ENCODE measurements around the gene FAM186B.
"Not testable (repeated sequence)": the region's sequence is repeated elsewhere in the genome, so short reads cannot be mapped to it uniquely, and the experiment has no call there.

Gene FAM186B

DNA sequence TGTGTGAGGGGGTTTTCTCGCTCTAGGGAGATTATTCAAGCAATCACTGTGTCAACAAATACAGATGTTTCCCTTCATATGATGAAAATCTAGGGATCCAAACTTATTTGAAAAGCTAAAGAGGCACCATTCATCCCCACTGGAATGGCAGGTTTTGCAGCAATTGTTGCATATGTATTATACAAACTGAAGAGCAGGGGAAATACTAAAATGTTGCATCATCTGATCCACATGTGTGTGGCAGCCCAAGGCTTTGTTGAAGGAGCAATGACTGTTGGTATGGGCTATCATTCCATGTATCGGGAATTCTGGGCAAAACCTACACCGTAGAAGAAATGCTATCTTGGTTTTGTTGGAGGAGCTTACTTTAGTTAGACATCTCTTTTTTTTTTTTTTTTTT lies 13.8 kb upstream of the FAM186B start:
- no peak overlapping the region for H3K27ac Mint-ChIP-seq
- peaks cover 10% of the 10 kb centered on the region for H3K27me3 Mint-ChIP-seq (ENCODE audit: low read depth, poor library complexity)
- no peak for DNase-seq
- H3K36me3 Mint-ChIP-seq (ENCODE audit: low read depth), result peaks cover 8% of the 10 kb centered on the region
- H3K4me1 Mint-ChIP-seq, result peaks cover 35% of the 10 kb centered on the region
- TF ChIP-seq, protein P1, sequence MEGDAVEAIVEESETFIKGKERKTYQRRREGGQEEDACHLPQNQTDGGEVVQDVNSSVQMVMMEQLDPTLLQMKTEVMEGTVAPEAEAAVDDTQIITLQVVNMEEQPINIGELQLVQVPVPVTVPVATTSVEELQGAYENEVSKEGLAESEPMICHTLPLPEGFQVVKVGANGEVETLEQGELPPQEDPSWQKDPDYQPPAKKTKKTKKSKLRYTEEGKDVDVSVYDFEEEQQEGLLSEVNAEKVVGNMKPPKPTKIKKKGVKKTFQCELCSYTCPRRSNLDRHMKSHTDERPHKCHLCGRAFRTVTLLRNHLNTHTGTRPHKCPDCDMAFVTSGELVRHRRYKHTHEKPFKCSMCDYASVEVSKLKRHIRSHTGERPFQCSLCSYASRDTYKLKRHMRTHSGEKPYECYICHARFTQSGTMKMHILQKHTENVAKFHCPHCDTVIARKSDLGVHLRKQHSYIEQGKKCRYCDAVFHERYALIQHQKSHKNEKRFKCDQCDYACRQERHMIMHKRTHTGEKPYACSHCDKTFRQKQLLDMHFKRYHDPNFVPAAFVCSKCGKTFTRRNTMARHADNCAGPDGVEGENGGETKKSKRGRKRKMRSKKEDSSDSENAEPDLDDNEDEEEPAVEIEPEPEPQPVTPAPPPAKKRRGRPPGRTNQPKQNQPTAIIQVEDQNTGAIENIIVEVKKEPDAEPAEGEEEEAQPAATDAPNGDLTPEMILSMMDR (IDR thresholded peaks at IDR 0.05), result no peak
- no peak overlapping the region for H3K4me3 Mint-ChIP-seq
- peaks cover 20% of the 10 kb centered on the region for H3K9me3 Mint-ChIP-seq

DNA sequence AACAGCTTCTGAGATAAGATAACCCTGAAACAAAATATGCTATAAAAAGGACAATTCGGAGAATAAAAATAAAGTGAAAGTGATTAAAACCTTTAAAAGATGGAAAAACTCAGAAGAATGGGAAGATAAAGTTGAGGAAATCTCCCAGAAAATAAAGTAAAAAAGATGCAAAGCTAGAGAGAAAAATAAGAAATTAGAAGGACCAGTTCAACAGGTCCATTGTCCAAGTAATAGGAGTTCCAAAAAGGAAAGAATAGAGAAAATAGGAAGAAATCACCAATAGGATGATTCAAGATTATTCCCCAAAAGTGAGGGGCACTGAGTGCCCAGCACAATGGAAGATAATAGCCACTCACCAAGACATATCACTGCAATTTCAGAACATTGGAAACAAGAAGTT lies 13.1 kb upstream of the FAM186B start:
- Mint-ChIP-seq H3K27ac (no peak overlapping the region), H3K4me1 (peaks cover 30% of the 10 kb centered on the region), H3K36me3 (ENCODE audit: low read depth) (peaks cover 11% of the 10 kb centered on the region), H3K9me3 (peaks cover 23% of the 10 kb centered on the region), H3K4me3 (no peak overlapping the region), H3K27me3 (ENCODE audit: low read depth, poor library complexity) (peaks cover 10% of the 10 kb centered on the region)
- TF ChIP-seq, protein P1 (IDR thresholded peaks at IDR 0.05), result no peak
- no peak for DNase-seq

DNA sequence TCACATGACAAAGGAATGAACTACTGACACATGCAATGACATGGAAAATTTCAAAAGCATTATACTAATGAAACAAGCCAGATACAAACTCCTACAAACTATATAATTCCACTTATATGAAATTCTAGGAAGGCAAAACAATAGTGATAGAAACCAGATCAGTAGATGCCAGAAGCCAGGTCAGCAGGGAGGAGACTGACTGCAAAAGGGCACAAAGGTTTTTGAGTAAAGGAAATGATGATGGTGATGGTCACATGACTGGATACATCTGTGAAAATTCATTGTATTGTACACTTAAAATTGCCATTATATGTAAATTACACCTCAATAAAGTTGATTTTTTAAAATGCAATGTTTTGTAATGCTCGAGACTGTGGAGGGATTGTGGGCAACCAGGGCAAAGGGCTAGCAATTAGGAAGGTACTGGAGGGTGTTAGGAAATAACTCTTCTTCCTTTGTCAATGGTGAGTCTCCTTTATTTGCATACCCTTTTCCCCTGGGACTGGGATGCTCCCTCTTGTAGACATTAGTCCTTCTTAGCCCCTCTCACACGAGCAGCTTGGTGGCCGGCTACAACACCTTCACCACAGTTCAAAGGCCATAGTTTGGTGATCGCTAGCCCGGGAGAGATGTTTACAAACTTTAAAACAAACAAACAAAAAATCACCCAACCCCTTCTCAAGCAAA lies 11.2 kb upstream of the FAM186B start:
- TF ChIP-seq, protein P1 (IDR thresholded peaks at IDR 0.05), result no peak
- DNase-seq, result no peak
- Mint-ChIP-seq H3K9me3 (peaks cover 40% of the 10 kb centered on the region), H3K27me3 (ENCODE audit: low read depth, poor library complexity) (peaks cover 10% of the 10 kb centered on the region), H3K4me3 (no peak overlapping the region), H3K36me3 (ENCODE audit: low read depth) (peaks cover 24% of the 10 kb centered on the region), H3K27ac (no peak overlapping the region), H3K4me1 (peaks cover 20% of the 10 kb centered on the region)

DNA sequence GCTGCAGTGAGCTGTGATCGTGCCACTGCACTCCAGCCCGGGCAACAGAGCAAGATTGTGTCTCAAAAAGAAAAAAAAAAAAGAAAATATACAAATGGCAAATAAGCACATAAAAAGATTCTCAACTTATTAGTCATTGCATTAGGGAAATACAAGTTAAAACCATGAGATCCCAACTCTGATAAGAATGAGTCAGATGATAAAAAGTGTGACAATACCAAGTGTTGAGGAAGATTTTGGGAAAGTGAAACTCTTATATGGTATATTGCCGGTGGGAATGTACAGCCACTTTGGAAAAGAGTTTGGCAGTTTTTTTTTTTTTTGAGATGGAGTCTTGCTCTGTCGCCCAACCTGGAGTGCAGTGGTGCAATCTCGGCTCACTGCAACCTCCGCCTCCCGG lies 10.3 kb upstream of the FAM186B start:
- TF ChIP-seq, protein P1 (IDR thresholded peaks at IDR 0.05), result no peak
- H3K4me1 Mint-ChIP-seq, result peaks cover 10% of the 10 kb centered on the region
- peaks cover 10% of the 10 kb centered on the region for H3K27me3 Mint-ChIP-seq (ENCODE audit: low read depth, poor library complexity)

DNA sequence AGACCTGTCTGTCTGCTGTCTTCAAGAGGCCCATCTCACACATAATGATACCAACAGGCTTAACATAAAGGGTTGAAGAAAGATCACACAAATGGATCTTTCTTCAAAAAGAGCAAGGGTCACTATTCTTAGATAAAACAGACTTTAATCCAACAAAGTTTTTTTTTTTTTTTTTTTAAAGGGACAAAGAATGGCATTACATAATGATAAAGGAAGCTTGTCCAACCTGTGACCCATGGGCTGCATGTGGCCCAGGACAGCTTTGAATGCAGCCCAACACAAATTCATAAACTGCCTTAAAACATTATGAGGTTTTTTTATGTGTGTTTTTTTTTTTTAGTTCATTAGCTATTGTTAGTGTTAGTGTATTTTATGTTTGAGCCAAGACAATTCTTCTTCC lies 6.8 kb upstream of the FAM186B start:
- TF ChIP-seq, protein P1 (IDR thresholded peaks at IDR 0.05), result no peak
- peaks cover 20% of the 10 kb centered on the region for H3K4me1 Mint-ChIP-seq
- H3K27ac Mint-ChIP-seq, result no peak overlapping the region
- H3K4me3 Mint-ChIP-seq, result no peak overlapping the region
- H3K9me3 Mint-ChIP-seq, result peaks cover 73% of the 10 kb centered on the region
- H3K36me3 Mint-ChIP-seq (ENCODE audit: low read depth), result peaks cover 47% of the 10 kb centered on the region
- peaks cover 8% of the 10 kb centered on the region for H3K27me3 Mint-ChIP-seq (ENCODE audit: low read depth, poor library complexity)
- DNase-seq, result no peak

More for the DNA sequence above, 10.3 kb upstream of the FAM186B start:
- H3K27ac Mint-ChIP-seq, result no peak overlapping the region
- H3K9me3 Mint-ChIP-seq, result peaks cover 47% of the 10 kb centered on the region
- no peak for DNase-seq
- H3K4me3 Mint-ChIP-seq, result no peak overlapping the region
- H3K36me3 Mint-ChIP-seq (ENCODE audit: low read depth), result peaks cover 24% of the 10 kb centered on the region

DNA sequence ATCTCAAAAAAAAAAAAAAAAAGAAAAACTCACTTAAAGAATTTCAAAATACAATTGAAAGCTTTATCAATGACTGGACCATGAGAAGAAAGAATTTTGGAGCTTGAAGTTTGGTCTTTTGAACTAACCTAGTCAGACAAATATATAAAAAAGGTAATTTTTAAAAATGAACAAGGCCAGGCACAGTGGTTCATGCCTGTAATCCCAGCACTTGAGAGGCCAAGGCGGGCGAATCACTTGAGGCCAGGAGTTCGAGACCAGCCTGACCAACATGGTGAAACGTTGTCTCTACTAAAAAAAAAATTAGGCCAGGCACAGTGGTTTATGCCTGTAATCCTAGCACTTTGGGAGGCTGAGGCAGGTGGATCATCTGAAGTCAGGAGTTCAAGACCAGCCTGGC lies 5.3 kb upstream of the FAM186B start:
- peaks cover 58% of the 10 kb centered on the region for H3K36me3 Mint-ChIP-seq (ENCODE audit: low read depth)
- not testable (repeated sequence) for H3K27ac Mint-ChIP-seq; H3K4me3 Mint-ChIP-seq; DNase-seq; H3K27me3 Mint-ChIP-seq (ENCODE audit: low read depth, poor library complexity)
- peaks cover 11% of the 10 kb centered on the region for H3K4me1 Mint-ChIP-seq
- peaks cover 68% of the 10 kb centered on the region for H3K9me3 Mint-ChIP-seq
